NCI-H1417 (cell line): ENCODE results near the gene TPR.
"Not testable (repeated sequence)": the region's sequence is repeated elsewhere in the genome, so short reads cannot be mapped to it uniquely, and the experiment has no call there.

Experiments used
- DNase-seq, 3 experiments: peaks; one replicate each; lab custom pipeline; 2025; lab: John Stamatoyannopoulos, UW

TPR gene

DNA sequence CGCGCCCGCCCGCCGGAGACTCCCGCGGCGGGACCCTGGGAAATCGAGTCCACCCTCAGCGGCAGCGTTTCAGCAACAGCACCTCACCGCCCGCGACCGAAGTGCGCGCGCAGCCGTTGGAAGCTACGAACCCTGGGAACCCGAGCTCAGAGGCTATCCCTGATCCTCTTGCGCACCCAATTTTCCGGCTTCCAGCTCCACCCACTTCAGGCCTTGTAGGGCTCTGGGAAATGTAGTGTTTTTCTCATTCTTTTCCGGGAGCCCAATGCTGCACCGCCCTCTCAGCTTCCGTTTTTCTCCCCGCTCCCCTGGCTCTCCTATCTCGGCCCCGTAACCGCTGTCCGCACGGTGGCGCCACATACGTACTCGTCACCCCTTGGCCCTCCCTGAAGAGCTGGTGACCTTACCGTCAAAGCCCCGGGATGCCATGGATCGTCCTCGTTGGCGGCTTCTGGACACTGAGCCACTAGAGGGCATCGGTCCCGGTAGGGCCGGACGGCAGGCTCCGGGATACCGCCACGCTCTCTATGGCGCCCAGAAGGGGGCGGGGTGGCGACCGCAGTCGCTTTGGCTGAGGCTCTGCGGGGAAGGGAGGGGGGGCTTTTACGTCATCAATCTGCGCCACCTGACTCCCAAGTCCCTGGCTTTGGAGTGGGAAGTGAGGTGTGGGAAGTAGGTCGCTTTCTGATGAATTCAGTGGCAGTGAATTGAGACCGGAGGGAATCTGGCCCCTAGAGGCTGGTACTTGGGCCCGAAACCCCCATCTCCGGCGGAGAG, at the start of gene TPR, which contains the start of gene ODR4:
TPR (minus strand) TSS at position 102 of the 777 bp plus-strand sequence. CDS start 225 bp downstream, outside the sequence.
ODR4 (plus strand) TSS at position 687 of the 777 bp plus-strand sequence. CDS start 3,948 bp downstream, outside the sequence.
- DNase-seq: peak; percentile 100

DNA sequence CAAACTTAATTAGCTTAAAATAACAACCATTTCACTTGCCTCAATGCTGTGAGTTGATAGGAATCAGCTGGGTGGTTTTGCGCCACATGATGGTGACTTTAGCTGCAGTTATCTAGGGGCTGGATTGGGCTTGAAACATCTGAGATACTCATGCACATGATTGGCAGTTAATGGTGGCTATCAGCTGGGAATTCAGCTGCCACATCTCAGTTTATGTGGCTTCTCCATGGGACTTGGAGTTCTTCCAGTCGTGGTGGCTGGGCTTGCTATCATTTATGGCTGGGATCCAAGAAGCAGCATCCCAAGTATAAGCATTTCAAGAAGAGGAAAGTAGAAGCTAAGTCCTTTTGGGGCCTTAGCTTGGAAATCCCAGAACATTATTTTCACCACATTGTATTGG, 49.5 kb upstream of the TPR start:
- no peak for DNase-seq

DNA sequence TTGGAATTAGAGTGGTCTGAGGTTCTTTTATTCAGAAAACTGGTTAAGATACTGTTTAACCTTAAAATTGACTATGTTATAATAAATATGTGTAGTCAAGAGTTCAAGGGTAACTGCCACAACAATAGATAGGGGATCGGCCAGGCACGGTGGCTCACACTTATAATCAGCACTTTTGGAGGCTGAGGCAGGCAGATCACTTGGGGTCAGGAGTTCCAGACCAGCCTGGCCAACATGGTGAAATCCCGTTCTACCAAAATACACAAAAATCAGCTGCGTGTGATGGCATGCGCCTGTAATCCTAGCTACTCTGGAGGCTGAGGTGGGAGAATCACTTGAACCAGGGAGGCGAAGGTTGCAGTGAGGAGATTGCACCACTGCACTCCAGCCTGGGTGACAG, 46.4 kb upstream of the TPR start:
- DNase-seq: no peak

DNA sequence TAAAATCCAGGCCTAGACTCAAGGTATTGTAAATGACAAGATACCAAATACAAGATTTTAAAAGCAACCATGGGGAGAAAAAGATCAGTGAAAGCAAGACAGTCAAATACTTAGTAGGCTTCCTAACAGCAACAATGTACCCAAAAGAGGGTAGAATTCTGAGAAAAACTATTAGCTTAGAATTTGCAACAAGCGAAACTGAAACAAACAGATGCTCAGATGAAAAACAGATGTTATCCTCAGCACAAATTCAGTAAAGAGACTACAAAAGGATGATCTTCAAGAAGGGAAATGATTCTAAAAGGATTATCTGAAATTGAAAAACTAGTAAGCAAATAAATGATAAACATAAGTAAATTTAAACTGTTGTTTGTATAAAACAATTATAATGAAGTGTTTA, 45.9 kb upstream of the TPR start:
- DNase-seq: no peak

DNA sequence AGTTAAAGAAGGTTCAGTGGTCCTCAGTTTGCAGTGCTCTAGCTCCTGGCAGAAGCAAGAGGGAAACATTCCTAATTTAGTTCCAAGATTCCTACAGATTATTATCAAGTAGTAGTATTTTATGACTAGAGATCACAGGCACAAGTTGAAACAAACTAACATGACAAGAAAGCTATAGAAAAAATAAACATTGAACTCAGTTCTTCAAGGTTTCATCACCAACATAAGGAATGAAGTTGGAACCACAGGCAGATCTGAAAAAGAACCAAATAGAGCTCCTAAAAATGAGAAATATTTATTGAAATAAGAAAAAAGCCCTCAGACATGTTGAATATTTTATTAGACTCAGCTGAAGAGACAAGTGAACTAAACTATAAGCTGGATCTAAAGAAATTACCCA, 45.3 kb upstream of the TPR start:
- no peak for DNase-seq

DNA sequence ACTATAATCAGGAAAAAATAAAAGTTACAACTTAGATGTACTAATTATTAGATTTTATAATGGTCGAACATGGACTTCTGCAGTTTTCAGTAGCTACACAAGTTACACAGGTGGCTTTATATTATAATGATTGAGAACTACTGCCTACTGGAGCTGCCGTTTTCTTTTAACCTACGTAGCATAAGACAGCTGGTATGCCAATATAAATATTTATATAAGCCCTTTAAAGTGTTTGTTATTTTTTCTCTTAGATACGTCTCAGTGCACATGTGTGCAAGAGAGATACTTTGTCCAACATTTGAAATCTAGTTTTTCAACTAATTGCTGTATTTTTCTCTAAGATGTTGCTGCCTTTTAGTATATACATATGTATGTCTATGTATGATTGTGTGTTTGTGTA, 43.5 kb upstream of the TPR start:
- DNase-seq: no peak

DNA sequence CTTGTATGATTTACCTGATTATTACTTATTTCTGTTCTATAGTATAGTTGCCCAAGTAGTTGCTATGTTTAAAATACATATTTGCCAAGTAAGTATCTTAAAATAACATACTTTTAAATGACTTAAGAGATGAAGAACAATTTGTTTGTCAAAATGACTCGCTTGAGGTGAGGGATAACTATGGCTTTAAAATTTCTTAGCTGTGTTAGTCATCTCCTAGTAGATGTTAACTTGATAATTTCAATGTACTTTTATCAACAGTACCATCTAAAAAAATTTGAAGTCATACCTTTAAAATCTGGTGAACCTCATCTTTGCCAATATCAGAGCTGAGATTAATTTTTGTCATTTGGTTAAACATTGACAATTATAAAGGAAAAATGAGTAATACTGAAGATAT, 38.3 kb upstream of the TPR start:
- no peak for DNase-seq

DNA sequence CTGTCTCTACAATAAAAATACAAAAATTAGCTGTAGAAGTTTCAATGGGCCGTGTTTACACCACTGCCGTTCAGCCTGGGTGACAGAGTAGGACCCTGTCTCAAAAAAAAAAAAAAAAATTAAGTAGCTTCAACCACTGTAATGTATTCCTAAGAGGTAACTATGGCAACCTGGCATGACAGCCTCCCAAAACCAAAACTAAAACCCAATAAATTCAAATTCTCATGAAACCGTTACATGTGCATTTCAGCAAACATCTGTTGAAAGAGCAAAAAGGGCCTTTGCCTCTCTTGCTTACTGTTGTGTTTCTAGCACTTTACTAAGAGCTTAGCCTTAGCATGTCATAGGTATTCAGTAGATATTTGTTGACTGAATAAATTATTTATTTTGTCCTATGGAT, 34.0 kb upstream of the TPR start:
- DNase-seq: no peak

DNA sequence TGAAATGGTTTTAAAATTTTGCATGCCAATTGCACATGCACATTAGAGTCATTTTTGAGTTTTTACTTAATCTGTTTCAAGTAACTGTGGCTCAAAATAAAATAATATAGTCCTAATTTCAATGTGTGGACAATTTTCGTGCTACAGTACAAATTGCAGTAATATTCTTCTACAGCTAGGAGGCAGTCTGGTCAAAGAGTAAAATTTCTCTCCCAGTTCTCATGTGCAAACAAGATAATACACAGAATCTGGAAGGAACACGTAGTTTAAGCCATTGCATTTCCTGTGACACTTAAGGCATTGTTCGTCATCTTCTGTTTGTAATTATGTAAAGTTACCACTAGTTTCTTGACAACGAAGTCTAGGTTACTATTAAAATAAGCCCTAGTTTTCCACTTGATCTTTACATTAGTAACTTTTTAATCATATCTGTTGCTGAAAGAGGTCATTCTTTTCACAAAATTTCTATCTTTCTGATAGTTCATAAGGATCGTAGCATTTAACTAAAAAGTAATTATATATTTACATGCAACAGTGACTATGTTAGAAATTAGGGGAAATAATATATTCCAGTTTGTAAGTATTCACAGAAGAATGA, 29.5 kb upstream of the TPR start:
- peak; percentile 18 to 65 (median 54) for DNase-seq

DNA sequence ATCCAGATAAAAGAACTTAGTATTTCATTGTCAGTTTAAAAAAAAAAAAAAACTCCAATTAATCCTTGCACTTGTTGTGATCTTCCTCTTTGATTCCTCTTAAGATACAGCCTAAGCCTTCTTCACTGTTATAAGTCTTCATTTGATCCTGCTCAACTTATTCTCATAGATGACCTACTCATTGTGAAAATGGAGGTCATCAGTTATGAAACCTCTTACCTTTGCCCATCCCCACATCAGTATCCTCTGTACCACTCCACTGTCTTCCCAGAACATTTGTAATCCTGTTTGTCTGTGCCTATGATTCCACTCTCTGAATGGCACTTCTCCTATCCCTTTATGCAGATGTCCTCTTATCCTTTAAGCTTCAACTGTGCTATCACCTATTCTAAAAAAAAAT, 28.6 kb upstream of the TPR start:
- DNase-seq: no peak

DNA sequence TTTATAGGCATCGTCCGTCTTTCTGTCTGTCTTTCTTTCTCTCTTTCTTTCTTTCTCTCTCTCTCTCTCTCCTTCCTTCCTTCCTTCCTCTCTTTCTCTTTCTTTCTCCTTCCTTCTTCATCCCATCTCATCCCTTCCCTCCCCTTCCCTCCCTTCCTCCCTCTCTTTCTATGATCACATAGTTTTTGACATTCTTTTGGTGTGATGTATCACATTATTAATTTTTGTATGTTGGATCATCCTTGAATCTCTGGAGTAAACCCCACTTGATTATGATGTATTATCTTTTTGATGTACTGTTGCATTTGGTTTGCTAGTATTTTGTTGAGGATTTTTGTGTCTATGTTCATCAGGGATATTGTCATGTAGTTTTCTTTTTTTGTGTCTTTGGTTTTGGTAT, 26.4 kb upstream of the TPR start:
- DNase-seq: not testable (repeated sequence)

DNA sequence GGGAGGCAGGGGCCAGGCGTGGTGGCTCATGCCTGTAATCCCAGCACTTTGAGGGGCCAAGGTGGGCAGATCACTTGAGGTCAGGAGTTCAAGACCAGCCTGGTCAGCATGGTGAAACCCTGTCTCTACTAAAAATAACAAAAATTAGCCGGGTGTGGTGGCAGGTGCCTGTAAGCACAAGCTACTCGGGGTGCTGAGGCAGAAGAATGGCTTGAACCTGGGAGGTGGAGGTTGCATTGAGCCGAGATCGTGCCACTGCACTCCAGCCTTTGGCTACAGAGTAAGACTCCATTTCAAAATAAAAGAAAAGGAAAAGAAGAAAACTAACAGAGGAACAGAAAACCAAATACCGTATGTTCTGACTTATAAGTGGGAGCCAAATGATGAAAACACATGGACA, 17.7 kb upstream of the TPR start:
- DNase-seq: not testable (repeated sequence)

DNA sequence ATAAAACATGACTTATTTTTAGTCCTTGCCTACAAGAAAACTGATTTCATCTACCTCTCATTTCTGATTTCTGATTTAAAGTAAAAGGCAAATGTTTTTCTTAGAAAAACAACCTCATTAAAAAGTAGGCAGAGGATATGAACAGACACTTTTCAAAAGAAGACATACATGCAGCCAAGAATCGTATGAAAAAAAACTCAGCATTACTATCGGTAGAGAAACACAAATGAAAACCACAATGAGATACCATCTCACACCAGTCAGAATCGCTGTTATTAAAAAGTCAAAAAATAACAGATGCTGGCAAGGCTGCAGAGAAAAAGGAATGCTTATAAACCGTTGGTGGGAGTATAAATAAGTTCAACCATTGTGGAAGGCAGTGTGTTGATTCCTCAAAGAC, 16.8 kb upstream of the TPR start:
- no peak for DNase-seq

DNA sequence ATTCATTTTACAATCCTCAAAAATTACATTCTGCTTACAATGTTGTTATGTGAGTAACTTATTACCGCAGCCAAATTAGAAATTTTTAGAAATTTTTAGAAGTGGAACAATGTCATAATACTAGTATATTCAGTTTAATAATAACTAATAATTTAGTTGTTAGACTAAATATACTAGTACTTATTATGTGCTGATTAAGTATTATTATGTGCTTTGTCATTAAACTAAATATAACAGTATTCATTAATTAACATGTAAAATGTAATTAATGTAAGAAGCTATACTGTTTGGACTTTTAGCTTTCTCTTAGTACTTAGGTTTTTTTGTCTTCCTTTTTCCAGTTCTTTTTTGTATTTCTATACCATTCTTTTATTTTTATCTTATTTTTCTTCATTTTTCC, 15.9 kb upstream of the TPR start:
- no peak for DNase-seq

DNA sequence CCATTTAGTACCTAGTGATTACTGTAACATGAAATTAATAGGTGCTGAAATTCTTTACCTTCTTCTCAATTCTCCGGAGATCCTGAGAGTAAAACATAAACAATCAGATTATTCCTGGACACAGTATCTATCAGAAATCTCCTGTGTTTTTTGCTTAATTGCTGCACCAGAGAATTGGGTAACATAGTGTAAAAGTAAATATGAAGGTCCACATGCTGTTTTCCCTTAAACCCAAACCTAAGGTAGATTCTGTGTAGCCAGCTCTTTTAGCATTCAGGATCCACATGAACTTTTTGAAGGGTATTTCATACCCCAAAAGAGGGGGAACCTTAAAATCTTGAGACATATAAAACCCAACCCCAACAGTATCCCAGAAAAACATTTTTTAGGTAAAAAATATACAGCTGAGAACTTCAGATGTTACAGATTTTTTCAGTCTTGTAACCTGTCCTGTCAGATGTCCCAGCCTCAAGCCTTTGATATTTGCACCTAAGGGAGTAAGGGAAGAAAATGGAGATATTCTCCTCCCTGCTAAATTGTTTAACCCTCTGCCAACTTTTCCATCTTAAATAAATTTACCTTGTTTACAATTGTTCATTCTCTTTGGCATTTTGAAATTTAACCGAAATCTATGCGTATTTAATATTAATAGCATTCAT, 11.8 kb upstream of the TPR start:
- no peak for DNase-seq

DNA sequence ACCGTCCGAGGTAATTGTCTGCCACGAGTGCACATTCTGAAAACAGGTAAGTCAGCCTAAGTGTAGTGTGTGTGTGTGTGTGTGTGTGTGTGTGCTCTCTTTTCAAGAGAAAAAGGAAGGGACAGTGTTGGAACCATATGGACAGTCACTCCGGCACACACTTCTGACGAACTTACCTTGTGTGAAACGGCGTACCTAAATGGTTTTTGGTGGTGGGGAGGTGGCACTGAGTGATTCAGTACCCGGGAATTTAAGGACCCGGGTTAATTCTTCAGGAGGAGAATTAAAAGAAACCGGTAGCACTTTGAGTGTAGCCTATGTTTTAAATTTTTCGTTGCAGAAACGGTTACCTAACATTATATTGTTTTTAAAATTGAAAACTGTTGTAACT, 871 bp upstream of the TPR start:
- no peak for DNase-seq

DNA sequence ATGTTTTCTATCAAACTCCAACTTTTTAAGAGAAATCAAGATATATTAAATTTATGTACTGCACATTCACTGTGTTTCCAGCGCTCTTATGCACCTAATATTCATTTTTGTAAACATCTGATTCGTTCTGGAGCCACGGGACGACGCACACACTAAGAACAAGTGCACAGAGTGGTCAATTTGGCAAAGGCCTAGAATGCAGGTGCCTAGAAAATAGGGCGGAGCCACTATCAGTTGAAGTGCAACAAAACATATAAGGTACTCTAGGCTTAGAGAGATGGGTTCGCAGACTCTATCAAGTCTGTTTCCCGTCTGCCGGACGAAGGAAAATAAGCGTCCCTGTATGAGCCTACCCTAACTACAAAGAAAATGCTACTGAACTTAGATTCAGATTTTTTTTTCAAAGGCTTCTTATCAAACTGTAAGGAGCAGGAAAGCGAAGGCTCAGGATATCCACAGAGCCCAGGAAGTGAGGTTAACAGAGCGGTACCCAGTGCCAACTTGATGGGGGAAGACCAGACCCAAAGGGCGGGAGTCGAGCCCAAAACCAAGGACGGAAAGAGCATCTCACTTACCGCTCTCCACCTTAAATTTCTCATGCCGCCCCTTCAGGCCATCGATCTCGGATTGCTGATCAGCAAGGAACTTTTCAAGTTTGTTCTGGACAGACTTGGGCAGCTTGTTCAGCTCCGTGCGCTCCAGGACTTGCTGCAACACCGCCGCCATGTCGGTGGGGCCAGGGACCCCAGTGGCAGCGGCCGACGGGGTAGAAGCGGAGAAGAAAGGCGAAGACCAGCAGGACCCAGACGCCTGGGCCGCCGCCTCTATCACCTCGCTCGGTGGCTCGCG, 526 bp downstream of the TPR start:
- peak; percentile 53 to 84 (median 74) for DNase-seq

DNA sequence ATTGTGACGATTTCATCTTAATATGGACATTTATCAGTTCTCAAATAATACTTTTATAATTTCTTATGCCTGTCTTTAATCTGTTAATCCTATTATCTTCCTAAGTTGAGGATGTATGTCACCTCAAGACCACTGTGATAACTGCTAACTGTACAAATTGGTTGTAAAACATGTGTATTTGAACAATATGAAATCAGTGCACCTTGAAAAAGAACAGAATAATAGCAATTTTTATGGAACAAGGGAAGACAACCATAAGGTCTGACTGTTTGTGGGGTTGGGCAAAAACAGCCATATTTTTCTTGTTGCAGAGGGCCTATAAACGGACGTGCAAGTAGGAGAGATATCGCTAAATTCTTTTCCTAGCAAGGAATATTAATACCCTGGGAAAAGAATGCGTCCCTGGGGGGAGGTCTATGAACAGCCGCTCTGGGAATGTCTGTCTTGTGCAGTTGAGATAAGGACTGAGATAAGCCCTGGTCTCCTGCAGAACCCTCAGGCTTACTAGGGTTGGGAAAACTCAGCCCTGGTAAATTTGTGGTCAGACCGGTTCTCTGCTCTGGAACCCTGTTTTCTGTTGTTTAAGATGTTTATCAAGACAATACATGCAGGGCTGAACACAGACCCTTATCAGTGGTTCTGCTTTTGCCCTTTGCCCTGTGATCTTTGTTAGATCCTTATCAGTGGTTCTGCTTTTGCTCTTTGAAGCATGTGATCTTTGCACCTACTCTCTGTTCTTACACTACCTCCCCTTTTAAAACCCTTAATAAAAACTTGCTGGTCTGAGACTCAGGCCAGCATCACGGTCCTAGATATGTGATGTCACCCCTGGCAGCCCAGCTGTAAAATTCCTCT, 27.0 kb downstream of the TPR start:
- DNase-seq: not testable (repeated sequence)

DNA sequence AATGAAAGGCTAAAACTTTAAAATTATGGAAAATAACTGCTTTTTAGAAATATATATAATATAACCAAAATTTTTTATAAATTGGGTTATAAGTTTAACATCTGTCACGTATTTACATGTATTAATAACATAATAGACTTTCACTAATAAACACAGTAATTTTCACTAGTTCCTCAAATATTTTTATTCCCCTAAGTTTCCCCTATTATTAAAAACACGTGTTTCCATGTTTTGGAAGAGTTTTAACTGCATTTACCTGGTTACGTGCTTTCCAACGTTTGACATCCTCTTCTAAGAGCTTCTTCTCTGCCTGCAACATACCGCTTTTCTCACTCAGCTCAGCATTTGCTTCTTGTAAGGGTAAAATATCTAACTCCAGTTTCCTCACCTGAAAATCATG, 34.3 kb downstream of the TPR start:
- no peak for DNase-seq

DNA sequence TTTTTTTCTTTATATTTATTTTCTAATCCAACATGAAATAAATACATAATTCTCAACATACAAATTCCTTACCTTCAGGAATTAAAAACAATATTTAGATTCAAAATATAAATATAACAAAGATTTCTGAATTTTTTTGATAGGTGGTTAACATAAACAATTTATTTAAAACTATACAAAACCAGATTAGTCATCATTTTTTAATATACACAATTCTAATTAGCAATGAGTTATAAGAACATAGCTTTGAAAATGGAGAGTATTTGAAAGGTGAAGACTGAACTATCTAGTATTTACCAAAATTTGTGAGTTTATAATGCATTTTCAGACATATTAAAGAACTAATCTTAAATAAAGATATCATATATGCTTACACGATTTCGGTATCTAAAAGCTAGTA, 37.5 kb downstream of the TPR start:
- no peak for DNase-seq

DNA sequence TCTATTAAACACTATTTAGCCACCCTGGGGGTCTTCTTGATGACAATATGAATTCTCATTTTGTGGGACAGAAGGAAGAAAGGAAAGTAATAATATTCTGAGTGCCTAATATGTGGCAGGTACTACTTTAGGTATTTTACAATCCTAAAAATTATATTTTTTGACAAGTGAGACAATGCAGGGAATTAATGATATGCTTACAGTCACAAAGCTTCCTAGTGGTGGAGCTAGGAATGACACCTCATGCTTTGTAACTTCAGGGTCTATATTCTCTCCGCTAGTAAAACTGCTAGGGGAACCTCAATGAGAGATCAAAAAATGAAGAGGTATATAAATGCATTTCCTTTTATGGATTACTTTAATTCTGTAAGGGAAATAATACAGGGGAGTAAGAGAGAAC, 44.3 kb downstream of the TPR start:
- DNase-seq: no peak
